Measurements from ENCODE around the gene PFKP.

DNA sequence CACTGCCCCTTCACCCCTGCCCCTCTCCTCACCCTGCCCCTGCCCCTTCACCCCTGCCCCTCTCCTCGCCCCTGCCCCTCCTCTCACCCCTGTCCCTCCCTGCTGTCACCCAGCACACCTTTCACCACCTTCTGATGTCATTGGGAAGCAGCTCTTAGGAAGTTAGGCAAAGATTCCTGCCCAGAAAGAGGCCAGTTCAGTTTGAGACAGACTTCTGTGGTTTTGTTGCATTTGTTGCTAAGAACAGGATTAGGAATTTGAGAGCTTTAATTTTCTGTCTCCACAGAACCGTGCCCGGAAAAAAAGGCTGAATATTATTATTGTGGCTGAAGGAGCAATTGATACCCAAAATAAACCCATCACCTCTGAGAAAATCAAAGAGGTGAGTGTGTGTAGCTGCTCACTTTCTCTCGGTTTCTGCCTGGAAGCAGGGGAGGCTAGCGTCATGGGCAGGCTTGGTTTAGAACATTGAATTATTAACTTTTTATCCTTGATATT, 39.6 kb downstream of the PFKP start:
- TF ChIP-seq CTCF (IDR thresholded peaks at IDR 0.05; ENCODE audit: low read length) (no peak), EZH2 (optimal IDR thresholded peaks at IDR 0.05; ENCODE audit: low read depth, low read length) (no peak), EZH2phosphoT487 (IDR thresholded peaks at IDR 0.05; ENCODE audit: low read length) (no peak)

All from MM.1S (cell line).